ENCODE data around the gene TUBGCP6.

DNA sequence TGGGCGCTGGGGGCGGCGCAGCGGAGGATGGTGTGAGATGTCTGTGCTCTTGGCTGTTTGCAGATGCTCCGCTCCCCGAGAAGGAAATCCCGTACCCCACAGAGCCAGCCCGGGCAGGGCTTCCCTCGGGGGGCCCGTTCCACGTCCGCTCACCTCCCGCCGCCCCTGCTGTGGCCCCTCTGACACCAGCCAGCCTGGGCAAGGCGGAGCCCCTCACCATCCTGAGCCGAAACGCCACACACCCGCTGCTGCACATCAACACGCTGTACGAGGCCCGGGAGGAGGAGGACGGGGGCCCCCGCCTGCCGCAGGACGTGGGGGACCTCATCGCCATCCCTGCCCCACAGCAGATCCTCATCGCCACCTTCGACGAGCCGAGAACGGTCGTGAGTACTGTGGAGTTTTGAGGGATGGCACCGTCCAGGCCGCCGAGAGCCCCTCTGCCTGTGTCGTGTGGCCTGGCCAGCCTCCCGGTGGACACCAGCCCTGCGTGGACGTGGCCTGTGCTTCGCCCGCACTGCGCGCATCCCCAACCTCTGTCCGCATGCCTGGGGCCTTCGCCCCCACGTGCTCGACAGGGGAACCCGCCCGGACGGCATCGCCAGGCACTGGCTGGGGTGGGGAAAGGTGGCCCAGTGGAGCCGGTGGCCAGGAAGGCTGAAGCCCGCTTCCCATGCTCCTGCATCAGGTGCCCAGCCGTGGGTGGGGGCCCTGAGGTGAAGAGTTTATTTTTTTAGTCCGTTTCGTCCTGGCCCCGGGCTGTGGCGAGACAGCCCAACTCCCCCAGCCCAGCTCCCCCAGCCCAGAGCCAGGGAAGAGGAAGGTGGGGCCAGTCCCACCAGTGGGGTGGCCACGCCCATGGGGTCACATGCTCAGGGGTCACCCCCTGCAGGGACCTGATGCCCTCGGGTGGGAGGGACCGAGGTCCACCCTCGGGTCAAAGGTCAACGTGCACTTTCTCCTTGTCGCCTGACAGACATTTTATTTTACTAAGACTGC lies 65.7 kb downstream of the TUBGCP6 start:
- TF ChIP-seq, protein P1, sequence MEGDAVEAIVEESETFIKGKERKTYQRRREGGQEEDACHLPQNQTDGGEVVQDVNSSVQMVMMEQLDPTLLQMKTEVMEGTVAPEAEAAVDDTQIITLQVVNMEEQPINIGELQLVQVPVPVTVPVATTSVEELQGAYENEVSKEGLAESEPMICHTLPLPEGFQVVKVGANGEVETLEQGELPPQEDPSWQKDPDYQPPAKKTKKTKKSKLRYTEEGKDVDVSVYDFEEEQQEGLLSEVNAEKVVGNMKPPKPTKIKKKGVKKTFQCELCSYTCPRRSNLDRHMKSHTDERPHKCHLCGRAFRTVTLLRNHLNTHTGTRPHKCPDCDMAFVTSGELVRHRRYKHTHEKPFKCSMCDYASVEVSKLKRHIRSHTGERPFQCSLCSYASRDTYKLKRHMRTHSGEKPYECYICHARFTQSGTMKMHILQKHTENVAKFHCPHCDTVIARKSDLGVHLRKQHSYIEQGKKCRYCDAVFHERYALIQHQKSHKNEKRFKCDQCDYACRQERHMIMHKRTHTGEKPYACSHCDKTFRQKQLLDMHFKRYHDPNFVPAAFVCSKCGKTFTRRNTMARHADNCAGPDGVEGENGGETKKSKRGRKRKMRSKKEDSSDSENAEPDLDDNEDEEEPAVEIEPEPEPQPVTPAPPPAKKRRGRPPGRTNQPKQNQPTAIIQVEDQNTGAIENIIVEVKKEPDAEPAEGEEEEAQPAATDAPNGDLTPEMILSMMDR (conservative IDR thresholded peaks at IDR 0.05; ENCODE audit: low read depth in 2 of 2), result no peak
- TF ChIP-seq POLR2AphosphoS5 (IDR thresholded peaks at IDR 0.05; ENCODE audit: low read depth) (no peak), EZH2 (IDR thresholded peaks at IDR 0.05; ENCODE audit: low read depth, unreplicated experiment) (no peak), EZH2phosphoT487 (IDR thresholded peaks at IDR 0.05; ENCODE audit: unreplicated experiment) (no peak), REST (IDR thresholded peaks at IDR 0.05; ENCODE audit: unreplicated experiment) (no peak), ETS1 (IDR thresholded peaks at IDR 0.05) (no peak)
